H9 (cell line): ENCODE measurements around the gene MGP. TPM values are rescaled to one million over a fixed set of nuclear protein-coding genes. Genes with fewer than 3 reads are reported as not detected.

Experiments
- DNase-seq: peaks from one replicate; pipeline ENCODE4 v3.0.0-alpha.2; 2017
- H2AFZ ChIP-seq: one replicate; pipeline ENCODE4 v1.6.1; 2013; ENCODE audit warnings: mild to moderate bottlenecking, low read length, control low read depth, moderate library complexity
- H2AK5ac ChIP-seq: 2 replicates; pipeline ENCODE4 v1.6.1; 2013; ENCODE audit warnings: low read length, control low read depth, mixed read lengths; ENCODE audit not compliant: insufficient read length
- H2BK120ac ChIP-seq: one replicate; pipeline ENCODE4 v1.6.1; 2013; ENCODE audit warnings: low read depth, mild to moderate bottlenecking, low read length, control low read depth, inconsistent platforms; ENCODE audit not compliant: poor library complexity, severe bottlenecking
- H2BK12ac ChIP-seq: 2 replicates; pipeline ENCODE4 v1.6.1; 2013; ENCODE audit warnings: low read length, control low read depth, mixed read lengths, low read depth; ENCODE audit not compliant: insufficient read length
- H2BK15ac ChIP-seq: 2 replicates; pipeline ENCODE4 v1.6.1; 2013; ENCODE audit warnings: low read depth, low read length, control low read depth
- H2BK20ac ChIP-seq: one replicate; pipeline ENCODE4 v1.6.1; 2013; ENCODE audit warnings: low read depth, mild to moderate bottlenecking, low read length, control low read depth, inconsistent platforms; ENCODE audit not compliant: poor library complexity, severe bottlenecking
- H2BK5ac ChIP-seq: 2 replicates; pipeline ENCODE4 v1.6.1; 2013; ENCODE audit warnings: low read length, control low read depth, mixed read lengths; ENCODE audit not compliant: insufficient read length
- H3K14ac ChIP-seq: 2 replicates; pipeline ENCODE4 v1.6.1; 2013; ENCODE audit warnings: low read length, control low read depth; ENCODE audit not compliant: insufficient read depth
- H3K18ac ChIP-seq: 2 replicates; pipeline ENCODE4 v1.6.1; 2013; ENCODE audit warnings: low read depth, mild to moderate bottlenecking, mixed read lengths, low read length, control low read depth; ENCODE audit not compliant: insufficient read length
- H3K23ac ChIP-seq: 2 replicates; pipeline ENCODE4 v1.6.1; 2013; ENCODE audit warnings: low read length, control low read depth, mixed read lengths, low read depth; ENCODE audit not compliant: insufficient read length
- H3K23me2 ChIP-seq: 2 replicates; pipeline ENCODE4 v1.6.1; 2013; ENCODE audit warnings: low read depth, mild to moderate bottlenecking, mixed read lengths, low read length, control low read depth; ENCODE audit not compliant: insufficient read length, poor library complexity, severe bottlenecking
- H3K27ac ChIP-seq: 2 replicates; pipeline ENCODE4 v1.5.1; 2013; ENCODE audit warnings: low read length, control low read depth, mixed read lengths, low read depth; ENCODE audit not compliant: insufficient read length
- H3K27me3 ChIP-seq: 2 replicates; pipeline ENCODE4 v1.6.1; 2013; ENCODE audit warnings: low read length, control low read depth, inconsistent platforms; ENCODE audit not compliant: insufficient read depth
- H3K4ac ChIP-seq: 2 replicates; pipeline ENCODE4 v1.6.1; 2013; ENCODE audit warnings: low read depth, mild to moderate bottlenecking, control low read depth, inconsistent platforms, low read length, moderate library complexity
- H3K4me1 ChIP-seq: 2 replicates; pipeline ENCODE4 v1.6.1; 2013; ENCODE audit warnings: low read length, control low read depth, inconsistent platforms; ENCODE audit not compliant: insufficient read depth
- H3K4me2 ChIP-seq: 2 replicates; pipeline ENCODE4 v1.6.1; 2013; ENCODE audit warnings: low read length, control low read depth, mixed read lengths; ENCODE audit not compliant: insufficient read length, insufficient read depth
- H3K56ac ChIP-seq: 2 replicates; pipeline ENCODE4 v1.6.1; 2013; ENCODE audit warnings: low read depth, mild to moderate bottlenecking, mixed read lengths, low read length, control low read depth; ENCODE audit not compliant: insufficient read length
- H3K79me1 ChIP-seq: 2 replicates; pipeline ENCODE4 v1.6.1; 2013; ENCODE audit warnings: low read depth, mild to moderate bottlenecking, moderate library complexity, low read length, control low read depth, inconsistent platforms; ENCODE audit not compliant: insufficient read depth, poor library complexity, severe bottlenecking
- H3K79me2 ChIP-seq: 2 replicates; pipeline ENCODE4 v1.6.1; 2013; ENCODE audit warnings: low read length, control low read depth, inconsistent platforms; ENCODE audit not compliant: insufficient read depth
- H3K9ac ChIP-seq: 2 replicates; pipeline ENCODE4 v1.6.1; 2013; ENCODE audit warnings: low read length, control low read depth, mixed read lengths; ENCODE audit not compliant: insufficient read length; ENCODE audit errors: extremely low read depth
- H3K9me3 ChIP-seq: one replicate; pipeline ENCODE4 v1.6.1; 2013; ENCODE audit warnings: low read depth, low read length, inconsistent platforms; ENCODE audit not compliant: control insufficient read depth
- H3T11ph ChIP-seq: one replicate; pipeline ENCODE4 v1.6.1; 2013; ENCODE audit warnings: mild to moderate bottlenecking, low read length, control low read depth, inconsistent platforms
- H4K20me1 ChIP-seq: one replicate; pipeline ENCODE4 v1.6.1; 2013; ENCODE audit not compliant: control insufficient read depth, insufficient read length, insufficient read depth
- H4K5ac ChIP-seq: 2 replicates; pipeline ENCODE4 v1.6.1; 2013; ENCODE audit warnings: low read depth, mild to moderate bottlenecking, mixed read lengths, low read length, control low read depth; ENCODE audit not compliant: insufficient read length
- H4K8ac ChIP-seq: replicated peaks from 2 replicates; pipeline ENCODE4 v1.6.1; 2013; ENCODE audit warnings: low read length, control low read depth, mixed read lengths, low read depth; ENCODE audit not compliant: insufficient read length
- H4K91ac ChIP-seq: 2 replicates; pipeline ENCODE4 v1.6.1; 2013; ENCODE audit warnings: low read depth, mild to moderate bottlenecking, moderate library complexity, mixed read lengths, low read length, control low read depth; ENCODE audit not compliant: insufficient read length
- H3K27ac Mint-ChIP-seq, 3 experiments: 2 replicates in 2 of 3; 3 replicates in 1 of 3; pipeline ENCODE4 v1.8.0; 2020 to 2021; ENCODE audit warnings: mixed read lengths in 3 of 3, mild to moderate bottlenecking in 1 of 3, moderate library complexity in 1 of 3
- H3K27me3 Mint-ChIP-seq: 2 replicates; pipeline ENCODE4 v1.8.0; 2021; ENCODE audit warnings: low read depth, mild to moderate bottlenecking, moderate library complexity, mixed read lengths
- H3K36me3 Mint-ChIP-seq, 3 experiments: 2 replicates in 2 of 3; 3 replicates in 1 of 3; pipeline ENCODE4 v1.8.0; 2020 to 2021; ENCODE audit warnings: low read depth in 3 of 3, mixed read lengths in 3 of 3; ENCODE audit not compliant: insufficient read depth in 1 of 3
- H3K4me1 Mint-ChIP-seq, 2 experiments: 2 replicates each; pipeline ENCODE4 v1.8.0; 2020; ENCODE audit warnings: mixed read lengths in 2 of 2
- H3K4me3 Mint-ChIP-seq, 2 experiments: 2 replicates in 1 of 2; 3 replicates in 1 of 2; pipeline ENCODE4 v1.8.0; 2020 to 2021; ENCODE audit warnings: mild to moderate bottlenecking in 2 of 2, mixed read lengths in 2 of 2, moderate library complexity in 1 of 2
- H3K9me3 Mint-ChIP-seq, 2 experiments: 2 replicates in 1 of 2; 3 replicates in 1 of 2; pipeline ENCODE4 v1.8.0; 2020; ENCODE audit warnings: mild to moderate bottlenecking in 2 of 2, mixed read lengths in 2 of 2, moderate library complexity in 1 of 2
- WGBS: extraction: QIAGEN DNeasy Blood & Tissue Kit; methylation state at CpG from one replicate; pipeline ENCODE4 v1.1.7; 2013; ENCODE audit warnings: missing lambda C conversion rate, low lambda C conversion rate, mixed read lengths; ENCODE audit not compliant: insufficient read length; ENCODE audit errors: extremely low coverage; 5-methylcytosine and 5-hydroxymethylcytosine counted together
- total RNA-seq: library from RNA; stranded (reverse); gene quantifications from 2 replicates; pipeline ENCODE4 v1.2.1, GENCODE V29; 2021
- TF ChIP-seq, protein P1 (sequence below): fragments of 200-600 bp; sonication (generic); conservative IDR thresholded peaks from 3 replicates; pipeline ENCODE4 v1.8.0; 2021; ENCODE audit warnings: antibody characterized with exemption, mild to moderate bottlenecking

MGP gene
- total RNA-seq, 1 experiment from 2014 or later = not detected

DNA sequence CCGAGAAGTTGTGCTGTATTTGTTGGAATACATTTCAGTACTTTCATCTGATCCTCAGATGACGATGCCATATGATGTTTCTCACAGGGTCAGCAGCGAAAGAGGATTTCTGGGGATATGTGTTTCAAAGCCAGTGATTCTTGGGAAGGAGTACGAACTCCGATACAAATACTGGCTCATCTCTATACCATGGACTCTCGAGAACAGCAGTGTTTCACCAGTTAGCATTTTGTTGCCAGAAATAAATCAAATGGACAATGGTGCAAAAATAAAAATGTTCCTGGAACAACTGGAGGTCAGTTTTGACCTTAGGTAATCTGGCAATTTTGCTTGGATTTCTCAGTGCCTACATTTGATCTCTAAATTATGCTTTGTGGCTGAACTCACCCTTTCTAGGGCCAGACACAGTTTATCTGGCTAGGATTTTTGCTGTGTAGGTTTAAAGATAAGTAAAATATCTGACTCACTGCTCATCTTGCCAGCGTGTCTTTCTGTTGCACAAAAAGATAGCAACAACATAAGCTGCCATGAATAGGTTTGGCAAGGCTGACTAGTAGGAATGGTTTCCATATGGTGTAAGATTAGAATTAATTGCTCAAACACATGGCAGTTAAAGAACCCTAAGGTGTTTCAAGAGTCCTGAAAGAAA lies 11.0 kb upstream of the MGP start:
- no peaks in the 10 kb centered on the region for H3K9me3 ChIP-seq
- no peak overlapping the region for H3K4ac ChIP-seq
- no peak overlapping the region for H4K5ac ChIP-seq
- Mint-ChIP-seq H3K4me3 (no peak overlapping the region), H3K27me3 (no peaks in the 10 kb centered on the region), H3K27ac (no peak overlapping the region), H3K36me3 (no peaks in the 10 kb centered on the region), H3K4me1 (peaks cover 2 to 8% of the 10 kb centered on the region in 2 experiments; a peak in 3 of 4 replicates), H3K9me3 (no peaks in the 10 kb centered on the region)
- no peak overlapping the region for H2BK12ac ChIP-seq
- no peak overlapping the region for H3K27ac ChIP-seq
- no peaks in the 10 kb centered on the region for H3K79me2 ChIP-seq
- no peak overlapping the region for H2BK5ac ChIP-seq
- H3K79me1 ChIP-seq = no peaks in the 10 kb centered on the region
- no peak overlapping the region for H3K4me2 ChIP-seq
- no peak overlapping the region for H3K23ac ChIP-seq
- no peak overlapping the region for H3K18ac ChIP-seq
- H3K4me1 ChIP-seq = peaks cover 2% of the 10 kb centered on the region; the same call in 1 of the 2 replicates
- H2BK120ac ChIP-seq = no peak overlapping the region
- H3K23me2 ChIP-seq = no peaks in the 10 kb centered on the region
- H2BK15ac ChIP-seq = no peak overlapping the region
- H4K91ac ChIP-seq = no peak overlapping the region
- no CpG with 5 or more reads among the region's 7 CpGs for WGBS
- no peak overlapping the region for H2BK20ac ChIP-seq
- H3K9ac ChIP-seq = peak overlapping the region; percentile 4
- no peak overlapping the region for H2AFZ ChIP-seq
- TF ChIP-seq, protein P1, sequence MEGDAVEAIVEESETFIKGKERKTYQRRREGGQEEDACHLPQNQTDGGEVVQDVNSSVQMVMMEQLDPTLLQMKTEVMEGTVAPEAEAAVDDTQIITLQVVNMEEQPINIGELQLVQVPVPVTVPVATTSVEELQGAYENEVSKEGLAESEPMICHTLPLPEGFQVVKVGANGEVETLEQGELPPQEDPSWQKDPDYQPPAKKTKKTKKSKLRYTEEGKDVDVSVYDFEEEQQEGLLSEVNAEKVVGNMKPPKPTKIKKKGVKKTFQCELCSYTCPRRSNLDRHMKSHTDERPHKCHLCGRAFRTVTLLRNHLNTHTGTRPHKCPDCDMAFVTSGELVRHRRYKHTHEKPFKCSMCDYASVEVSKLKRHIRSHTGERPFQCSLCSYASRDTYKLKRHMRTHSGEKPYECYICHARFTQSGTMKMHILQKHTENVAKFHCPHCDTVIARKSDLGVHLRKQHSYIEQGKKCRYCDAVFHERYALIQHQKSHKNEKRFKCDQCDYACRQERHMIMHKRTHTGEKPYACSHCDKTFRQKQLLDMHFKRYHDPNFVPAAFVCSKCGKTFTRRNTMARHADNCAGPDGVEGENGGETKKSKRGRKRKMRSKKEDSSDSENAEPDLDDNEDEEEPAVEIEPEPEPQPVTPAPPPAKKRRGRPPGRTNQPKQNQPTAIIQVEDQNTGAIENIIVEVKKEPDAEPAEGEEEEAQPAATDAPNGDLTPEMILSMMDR = no peak
- no peak for DNase-seq
- no peak overlapping the region for H3K56ac ChIP-seq
- H3K27me3 ChIP-seq = no peaks in the 10 kb centered on the region
- no peaks in the 10 kb centered on the region for H4K20me1 ChIP-seq
- H3T11ph ChIP-seq = no peak overlapping the region
- H4K8ac ChIP-seq = no peak overlapping the region
- H2AK5ac ChIP-seq = no peak overlapping the region
- no peak overlapping the region for H3K14ac ChIP-seq
